Measurements from ENCODE around the gene SLC25A12. TPM values are rescaled to one million over a fixed set of nuclear protein-coding genes. Genes with fewer than 3 reads are reported as not detected.
A peak's percentile ranks its signal among the peaks of the same experiment; 100 is the strongest.

SLC25A12 gene
- total and polyA plus RNA-seq, 2 of the 13 experiments (the other 11 are each of a cell fraction or from before 2014, with no cell fraction given), result 8.1 to 15.9 TPM

DNA sequence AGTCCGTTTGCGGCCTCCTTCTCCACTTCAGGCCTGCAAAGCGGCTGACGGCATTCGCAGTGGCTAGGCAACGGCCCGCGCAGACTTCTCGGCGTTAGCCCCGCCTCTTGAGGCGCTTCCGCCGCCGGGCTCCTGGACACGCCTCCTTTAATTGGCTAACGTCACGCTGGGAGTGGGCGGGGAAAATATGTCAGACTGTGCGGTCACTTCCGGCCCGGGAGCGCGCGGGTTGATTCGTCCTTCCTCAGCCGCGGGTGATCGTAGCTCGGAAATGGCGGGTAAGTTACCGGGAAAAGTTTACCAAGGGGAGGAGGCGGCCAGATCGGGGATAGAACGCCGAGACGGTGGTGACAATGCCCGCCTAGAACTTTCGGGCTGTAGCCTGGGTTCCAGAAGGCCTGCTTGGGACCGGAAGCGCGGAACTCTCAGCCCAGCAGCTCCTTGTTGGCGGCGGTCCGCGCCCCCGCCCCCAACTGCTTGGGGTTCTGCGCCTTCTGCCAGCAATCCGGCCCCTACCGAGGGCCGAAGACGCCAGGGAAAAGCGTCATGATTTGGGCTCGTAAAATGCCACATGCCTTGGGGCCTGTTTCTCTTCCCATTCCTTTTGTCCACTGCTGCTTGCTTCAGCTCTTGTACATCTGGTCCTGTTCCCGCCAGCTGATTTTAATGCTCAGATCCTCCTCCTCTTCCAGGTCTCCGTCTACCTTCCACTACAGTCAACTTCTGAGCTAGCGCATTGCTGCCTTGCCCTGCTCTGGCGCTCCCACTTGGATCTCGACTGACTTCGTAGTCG is 28.4 kb upstream of the SLC25A12 start, which contains the start of gene HAT1 (continued):
- TF ChIP-seq, protein P1, sequence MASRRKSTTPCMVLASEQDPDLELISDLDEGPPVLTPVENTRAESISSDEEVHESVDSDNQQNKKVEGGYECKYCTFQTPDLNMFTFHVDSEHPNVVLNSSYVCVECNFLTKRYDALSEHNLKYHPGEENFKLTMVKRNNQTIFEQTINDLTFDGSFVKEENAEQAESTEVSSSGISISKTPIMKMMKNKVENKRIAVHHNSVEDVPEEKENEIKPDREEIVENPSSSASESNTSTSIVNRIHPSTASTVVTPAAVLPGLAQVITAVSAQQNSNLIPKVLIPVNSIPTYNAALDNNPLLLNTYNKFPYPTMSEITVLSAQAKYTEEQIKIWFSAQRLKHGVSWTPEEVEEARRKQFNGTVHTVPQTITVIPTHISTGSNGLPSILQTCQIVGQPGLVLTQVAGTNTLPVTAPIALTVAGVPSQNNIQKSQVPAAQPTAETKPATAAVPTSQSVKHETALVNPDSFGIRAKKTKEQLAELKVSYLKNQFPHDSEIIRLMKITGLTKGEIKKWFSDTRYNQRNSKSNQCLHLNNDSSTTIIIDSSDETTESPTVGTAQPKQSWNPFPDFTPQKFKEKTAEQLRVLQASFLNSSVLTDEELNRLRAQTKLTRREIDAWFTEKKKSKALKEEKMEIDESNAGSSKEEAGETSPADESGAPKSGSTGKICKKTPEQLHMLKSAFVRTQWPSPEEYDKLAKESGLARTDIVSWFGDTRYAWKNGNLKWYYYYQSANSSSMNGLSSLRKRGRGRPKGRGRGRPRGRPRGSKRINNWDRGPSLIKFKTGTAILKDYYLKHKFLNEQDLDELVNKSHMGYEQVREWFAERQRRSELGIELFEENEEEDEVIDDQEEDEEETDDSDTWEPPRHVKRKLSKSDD (CRISPR knock-in tag; IDR thresholded peaks at IDR 0.05; ENCODE audit: low read depth), result peak; percentile 98
- TF ChIP-seq, protein P2, sequence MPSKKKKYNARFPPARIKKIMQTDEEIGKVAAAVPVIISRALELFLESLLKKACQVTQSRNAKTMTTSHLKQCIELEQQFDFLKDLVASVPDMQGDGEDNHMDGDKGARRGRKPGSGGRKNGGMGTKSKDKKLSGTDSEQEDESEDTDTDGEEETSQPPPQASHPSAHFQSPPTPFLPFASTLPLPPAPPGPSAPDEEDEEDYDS (CRISPR knock-in tag; IDR thresholded peaks at IDR 0.05), result peak; percentile 82
- TF ChIP-seq RARG (CRISPR knock-in tag; IDR thresholded peaks at IDR 0.05; ENCODE audit: low read depth), result 0 out of 2 replicates have a peak, but pooled peaks have one; percentile 5
- TF ChIP-seq IKZF1 (IDR thresholded peaks at IDR 0.05), result no peak
- 0 out of 2 replicates have a peak, but pooled peaks have one; percentile 56 for TF ChIP-seq PRMT3 (CRISPR knock-in tag; IDR thresholded peaks at IDR 0.05; ENCODE audit: borderline replicate concordance, low read depth)
- TF ChIP-seq ZNF326 (CRISPR knock-in tag; IDR thresholded peaks at IDR 0.05; ENCODE audit: borderline replicate concordance), result no peak
- TF ChIP-seq SP5 (CRISPR knock-in tag; IDR thresholded peaks at IDR 0.05; ENCODE audit: borderline replicate concordance, low read depth), result peak; percentile 62; the same call in 1 of the 2 replicates
- no peak for TF ChIP-seq PCBP2 (optimal IDR thresholded peaks at IDR 0.05; ENCODE audit: low read depth, low read length, poor library complexity, severe bottlenecking)
- TF ChIP-seq ZNF558 (CRISPR knock-in tag; IDR thresholded peaks at IDR 0.05; ENCODE audit: borderline replicate concordance), result peak; percentile 79; the same call in 1 of the 2 replicates
- no peak for TF ChIP-seq ZNF569 (CRISPR knock-in tag; IDR thresholded peaks at IDR 0.05; ENCODE audit: borderline replicate concordance)
- TF ChIP-seq, protein P3, sequence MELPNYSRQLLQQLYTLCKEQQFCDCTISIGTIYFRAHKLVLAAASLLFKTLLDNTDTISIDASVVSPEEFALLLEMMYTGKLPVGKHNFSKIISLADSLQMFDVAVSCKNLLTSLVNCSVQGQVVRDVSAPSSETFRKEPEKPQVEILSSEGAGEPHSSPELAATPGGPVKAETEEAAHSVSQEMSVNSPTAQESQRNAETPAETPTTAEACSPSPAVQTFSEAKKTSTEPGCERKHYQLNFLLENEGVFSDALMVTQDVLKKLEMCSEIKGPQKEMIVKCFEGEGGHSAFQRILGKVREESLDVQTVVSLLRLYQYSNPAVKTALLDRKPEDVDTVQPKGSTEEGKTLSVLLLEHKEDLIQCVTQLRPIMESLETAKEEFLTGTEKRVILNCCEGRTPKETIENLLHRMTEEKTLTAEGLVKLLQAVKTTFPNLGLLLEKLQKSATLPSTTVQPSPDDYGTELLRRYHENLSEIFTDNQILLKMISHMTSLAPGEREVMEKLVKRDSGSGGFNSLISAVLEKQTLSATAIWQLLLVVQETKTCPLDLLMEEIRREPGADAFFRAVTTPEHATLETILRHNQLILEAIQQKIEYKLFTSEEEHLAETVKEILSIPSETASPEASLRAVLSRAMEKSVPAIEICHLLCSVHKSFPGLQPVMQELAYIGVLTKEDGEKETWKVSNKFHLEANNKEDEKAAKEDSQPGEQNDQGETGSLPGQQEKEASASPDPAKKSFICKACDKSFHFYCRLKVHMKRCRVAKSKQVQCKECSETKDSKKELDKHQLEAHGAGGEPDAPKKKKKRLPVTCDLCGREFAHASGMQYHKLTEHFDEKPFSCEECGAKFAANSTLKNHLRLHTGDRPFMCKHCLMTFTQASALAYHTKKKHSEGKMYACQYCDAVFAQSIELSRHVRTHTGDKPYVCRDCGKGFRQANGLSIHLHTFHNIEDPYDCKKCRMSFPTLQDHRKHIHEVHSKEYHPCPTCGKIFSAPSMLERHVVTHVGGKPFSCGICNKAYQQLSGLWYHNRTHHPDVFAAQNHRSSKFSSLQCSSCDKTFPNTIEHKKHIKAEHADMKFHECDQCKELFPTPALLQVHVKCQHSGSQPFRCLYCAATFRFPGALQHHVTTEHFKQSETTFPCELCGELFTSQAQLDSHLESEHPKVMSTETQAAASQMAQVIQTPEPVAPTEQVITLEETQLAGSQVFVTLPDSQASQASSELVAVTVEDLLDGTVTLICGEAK (IDR thresholded peaks at IDR 0.05), result peak; percentile 41
- TF ChIP-seq, protein P3 (CRISPR knock-in tag; IDR thresholded peaks at IDR 0.05), result peak; percentile 30; the same call in 1 of the 2 replicates
